ENCODE results near the gene SBF1.

DNA sequence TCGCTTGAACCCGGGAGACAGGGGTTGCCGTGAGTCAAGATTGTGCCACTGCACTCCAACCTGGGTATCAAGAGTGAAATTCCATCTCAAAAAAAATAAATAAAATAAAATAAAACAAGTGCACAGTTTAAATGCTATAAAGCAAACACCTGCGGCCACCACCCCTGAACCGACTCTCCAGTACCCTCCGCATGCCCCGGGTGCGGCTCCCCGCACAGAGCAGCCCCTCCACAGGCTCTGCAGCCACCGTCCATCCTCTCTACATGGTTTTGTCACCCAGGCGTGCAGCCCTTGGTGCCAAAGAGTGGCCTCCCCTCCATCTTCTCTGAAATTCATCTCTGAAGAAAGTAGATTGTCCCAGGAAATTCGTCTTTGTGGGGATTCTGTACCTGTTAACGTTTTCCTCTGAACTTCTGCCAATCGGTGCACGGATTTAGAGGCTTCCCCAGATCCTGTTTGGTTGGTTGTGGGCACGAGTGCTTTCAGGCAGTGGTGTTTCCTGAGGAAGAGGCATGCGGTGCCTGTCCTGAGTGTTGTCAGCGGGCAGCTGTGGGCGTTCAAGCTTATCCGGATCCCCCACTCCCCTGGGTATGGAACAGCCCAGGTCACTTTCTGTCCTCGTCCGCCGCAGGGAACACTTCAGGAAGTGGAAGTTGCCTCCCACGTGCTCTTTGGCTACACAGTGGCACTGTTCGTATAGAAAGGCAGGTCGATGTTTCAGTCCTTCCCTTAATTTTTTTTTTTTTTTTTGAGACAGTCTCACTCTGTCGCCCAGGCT, 15.9 kb upstream of the SBF1 start:
- no peak for TF ChIP-seq EZH2 (IDR thresholded peaks at IDR 0.05; ENCODE audit: low read length)
- TF ChIP-seq, protein P1, sequence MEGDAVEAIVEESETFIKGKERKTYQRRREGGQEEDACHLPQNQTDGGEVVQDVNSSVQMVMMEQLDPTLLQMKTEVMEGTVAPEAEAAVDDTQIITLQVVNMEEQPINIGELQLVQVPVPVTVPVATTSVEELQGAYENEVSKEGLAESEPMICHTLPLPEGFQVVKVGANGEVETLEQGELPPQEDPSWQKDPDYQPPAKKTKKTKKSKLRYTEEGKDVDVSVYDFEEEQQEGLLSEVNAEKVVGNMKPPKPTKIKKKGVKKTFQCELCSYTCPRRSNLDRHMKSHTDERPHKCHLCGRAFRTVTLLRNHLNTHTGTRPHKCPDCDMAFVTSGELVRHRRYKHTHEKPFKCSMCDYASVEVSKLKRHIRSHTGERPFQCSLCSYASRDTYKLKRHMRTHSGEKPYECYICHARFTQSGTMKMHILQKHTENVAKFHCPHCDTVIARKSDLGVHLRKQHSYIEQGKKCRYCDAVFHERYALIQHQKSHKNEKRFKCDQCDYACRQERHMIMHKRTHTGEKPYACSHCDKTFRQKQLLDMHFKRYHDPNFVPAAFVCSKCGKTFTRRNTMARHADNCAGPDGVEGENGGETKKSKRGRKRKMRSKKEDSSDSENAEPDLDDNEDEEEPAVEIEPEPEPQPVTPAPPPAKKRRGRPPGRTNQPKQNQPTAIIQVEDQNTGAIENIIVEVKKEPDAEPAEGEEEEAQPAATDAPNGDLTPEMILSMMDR (optimal IDR thresholded peaks at IDR 0.05 in 1 of 3, IDR thresholded peaks at IDR 0.05 in 1 of 3, conservative IDR thresholded peaks at IDR 0.05 in 1 of 3; ENCODE audit: extremely low read depth in 1 of 3, insufficient read depth in 2 of 3, low read length in 3 of 3), result no peak

Data from keratinocyte (primary cell).